H9 (cell line): Measurements from ENCODE around the gene FARSA. TPM values are rescaled to one million over a fixed set of nuclear protein-coding genes. Genes with fewer than 3 reads are reported as not detected.

ENCODE experiments used
- DNase-seq: peaks from one replicate; pipeline ENCODE4 v3.0.0-alpha.2; 2017
- H2AFZ ChIP-seq: one replicate; pipeline ENCODE4 v1.6.1; 2013; ENCODE audit warnings: mild to moderate bottlenecking, low read length, control low read depth, moderate library complexity
- H2AK5ac ChIP-seq: 2 replicates; pipeline ENCODE4 v1.6.1; 2013; ENCODE audit warnings: low read length, control low read depth, mixed read lengths; ENCODE audit not compliant: insufficient read length
- H2BK120ac ChIP-seq: one replicate; pipeline ENCODE4 v1.6.1; 2013; ENCODE audit warnings: low read depth, mild to moderate bottlenecking, low read length, control low read depth, inconsistent platforms; ENCODE audit not compliant: poor library complexity, severe bottlenecking
- H2BK12ac ChIP-seq: 2 replicates; pipeline ENCODE4 v1.6.1; 2013; ENCODE audit warnings: low read length, control low read depth, mixed read lengths, low read depth; ENCODE audit not compliant: insufficient read length
- H2BK15ac ChIP-seq: 2 replicates; pipeline ENCODE4 v1.6.1; 2013; ENCODE audit warnings: low read depth, low read length, control low read depth
- H2BK20ac ChIP-seq: one replicate; pipeline ENCODE4 v1.6.1; 2013; ENCODE audit warnings: low read depth, mild to moderate bottlenecking, low read length, control low read depth, inconsistent platforms; ENCODE audit not compliant: poor library complexity, severe bottlenecking
- H2BK5ac ChIP-seq: 2 replicates; pipeline ENCODE4 v1.6.1; 2013; ENCODE audit warnings: low read length, control low read depth, mixed read lengths; ENCODE audit not compliant: insufficient read length
- H3K14ac ChIP-seq: 2 replicates; pipeline ENCODE4 v1.6.1; 2013; ENCODE audit warnings: low read length, control low read depth; ENCODE audit not compliant: insufficient read depth
- H3K18ac ChIP-seq: 2 replicates; pipeline ENCODE4 v1.6.1; 2013; ENCODE audit warnings: low read depth, mild to moderate bottlenecking, mixed read lengths, low read length, control low read depth; ENCODE audit not compliant: insufficient read length
- H3K23ac ChIP-seq: 2 replicates; pipeline ENCODE4 v1.6.1; 2013; ENCODE audit warnings: low read length, control low read depth, mixed read lengths, low read depth; ENCODE audit not compliant: insufficient read length
- H3K23me2 ChIP-seq: 2 replicates; pipeline ENCODE4 v1.6.1; 2013; ENCODE audit warnings: low read depth, mild to moderate bottlenecking, mixed read lengths, low read length, control low read depth; ENCODE audit not compliant: insufficient read length, poor library complexity, severe bottlenecking
- H3K27ac ChIP-seq: 2 replicates; pipeline ENCODE4 v1.5.1; 2013; ENCODE audit warnings: low read length, control low read depth, mixed read lengths, low read depth; ENCODE audit not compliant: insufficient read length
- H3K27me3 ChIP-seq: 2 replicates; pipeline ENCODE4 v1.6.1; 2013; ENCODE audit warnings: low read length, control low read depth, inconsistent platforms; ENCODE audit not compliant: insufficient read depth
- H3K4ac ChIP-seq: 2 replicates; pipeline ENCODE4 v1.6.1; 2013; ENCODE audit warnings: low read depth, mild to moderate bottlenecking, control low read depth, inconsistent platforms, low read length, moderate library complexity
- H3K4me1 ChIP-seq: 2 replicates; pipeline ENCODE4 v1.6.1; 2013; ENCODE audit warnings: low read length, control low read depth, inconsistent platforms; ENCODE audit not compliant: insufficient read depth
- H3K4me2 ChIP-seq: 2 replicates; pipeline ENCODE4 v1.6.1; 2013; ENCODE audit warnings: low read length, control low read depth, mixed read lengths; ENCODE audit not compliant: insufficient read length, insufficient read depth
- H3K56ac ChIP-seq: 2 replicates; pipeline ENCODE4 v1.6.1; 2013; ENCODE audit warnings: low read depth, mild to moderate bottlenecking, mixed read lengths, low read length, control low read depth; ENCODE audit not compliant: insufficient read length
- H3K79me1 ChIP-seq: 2 replicates; pipeline ENCODE4 v1.6.1; 2013; ENCODE audit warnings: low read depth, mild to moderate bottlenecking, moderate library complexity, low read length, control low read depth, inconsistent platforms; ENCODE audit not compliant: insufficient read depth, poor library complexity, severe bottlenecking
- H3K79me2 ChIP-seq: 2 replicates; pipeline ENCODE4 v1.6.1; 2013; ENCODE audit warnings: low read length, control low read depth, inconsistent platforms; ENCODE audit not compliant: insufficient read depth
- H3K9ac ChIP-seq: 2 replicates; pipeline ENCODE4 v1.6.1; 2013; ENCODE audit warnings: low read length, control low read depth, mixed read lengths; ENCODE audit not compliant: insufficient read length; ENCODE audit errors: extremely low read depth
- H3K9me3 ChIP-seq: one replicate; pipeline ENCODE4 v1.6.1; 2013; ENCODE audit warnings: low read depth, low read length, inconsistent platforms; ENCODE audit not compliant: control insufficient read depth
- H3T11ph ChIP-seq: one replicate; pipeline ENCODE4 v1.6.1; 2013; ENCODE audit warnings: mild to moderate bottlenecking, low read length, control low read depth, inconsistent platforms
- H4K20me1 ChIP-seq: one replicate; pipeline ENCODE4 v1.6.1; 2013; ENCODE audit not compliant: control insufficient read depth, insufficient read length, insufficient read depth
- H4K5ac ChIP-seq: 2 replicates; pipeline ENCODE4 v1.6.1; 2013; ENCODE audit warnings: low read depth, mild to moderate bottlenecking, mixed read lengths, low read length, control low read depth; ENCODE audit not compliant: insufficient read length
- H4K8ac ChIP-seq: replicated peaks from 2 replicates; pipeline ENCODE4 v1.6.1; 2013; ENCODE audit warnings: low read length, control low read depth, mixed read lengths, low read depth; ENCODE audit not compliant: insufficient read length
- H4K91ac ChIP-seq: 2 replicates; pipeline ENCODE4 v1.6.1; 2013; ENCODE audit warnings: low read depth, mild to moderate bottlenecking, moderate library complexity, mixed read lengths, low read length, control low read depth; ENCODE audit not compliant: insufficient read length
- H3K27ac Mint-ChIP-seq, 3 experiments: 2 replicates in 2 of 3; 3 replicates in 1 of 3; pipeline ENCODE4 v1.8.0; 2020 to 2021; ENCODE audit warnings: mixed read lengths in 3 of 3, mild to moderate bottlenecking in 1 of 3, moderate library complexity in 1 of 3
- H3K27me3 Mint-ChIP-seq: 2 replicates; pipeline ENCODE4 v1.8.0; 2021; ENCODE audit warnings: low read depth, mild to moderate bottlenecking, moderate library complexity, mixed read lengths
- H3K36me3 Mint-ChIP-seq, 3 experiments: 2 replicates in 2 of 3; 3 replicates in 1 of 3; pipeline ENCODE4 v1.8.0; 2020 to 2021; ENCODE audit warnings: low read depth in 3 of 3, mixed read lengths in 3 of 3; ENCODE audit not compliant: insufficient read depth in 1 of 3
- H3K4me1 Mint-ChIP-seq, 2 experiments: 2 replicates each; pipeline ENCODE4 v1.8.0; 2020; ENCODE audit warnings: mixed read lengths in 2 of 2
- H3K4me3 Mint-ChIP-seq, 2 experiments: 2 replicates in 1 of 2; 3 replicates in 1 of 2; pipeline ENCODE4 v1.8.0; 2020 to 2021; ENCODE audit warnings: mild to moderate bottlenecking in 2 of 2, mixed read lengths in 2 of 2, moderate library complexity in 1 of 2
- H3K9me3 Mint-ChIP-seq, 2 experiments: 2 replicates in 1 of 2; 3 replicates in 1 of 2; pipeline ENCODE4 v1.8.0; 2020; ENCODE audit warnings: mild to moderate bottlenecking in 2 of 2, mixed read lengths in 2 of 2, moderate library complexity in 1 of 2
- CTCF ChIP-seq: fragments of 200-600 bp; sonication (generic); conservative IDR thresholded peaks from 3 replicates; pipeline ENCODE4 v1.8.0; 2021; ENCODE audit warnings: antibody characterized with exemption, mild to moderate bottlenecking
- WGBS: extraction: QIAGEN DNeasy Blood & Tissue Kit; methylation state at CpG from one replicate; pipeline ENCODE4 v1.1.7; 2013; ENCODE audit warnings: missing lambda C conversion rate, low lambda C conversion rate, mixed read lengths; ENCODE audit not compliant: insufficient read length; ENCODE audit errors: extremely low coverage; 5-methylcytosine and 5-hydroxymethylcytosine counted together
- total RNA-seq: library from RNA; stranded (reverse); gene quantifications from 2 replicates; pipeline ENCODE4 v1.2.1, GENCODE V29; 2021

The FARSA gene
- total RNA-seq, 1 experiment from 2014 or later: 110 TPM

- H3K14ac ChIP-seq: peak within 1 kb of the TSS; percentile 41
Observed at GRCh38 chr19:12956446-12957388, 23.2 kb upstream of the FARSA start, which contains the start of gene GADD45GIP1. Gene GADD45GIP1 (minus strand): TSS chr19:12957223. CDS start chr19:12957212, 11 bp downstream.

More at GRCh38 chr19:12956446-12957388, 23.2 kb upstream of the FARSA start, which contains the start of gene GADD45GIP1:
- Histone ChIP-seq H3K27me3 (no peaks in the 10 kb centered on the region), H2BK12ac (no peak within 1 kb of the TSS), H2BK5ac (no peak within 1 kb of the TSS), H4K5ac (no peak within 1 kb of the TSS), H3K79me1 (peaks cover 5% of the 10 kb centered on the region), H2BK120ac (no peak within 1 kb of the TSS), H3K18ac (peak within 1 kb of the TSS; percentile 9), H2AFZ (no peak within 1 kb of the TSS), H4K91ac (no peak within 1 kb of the TSS), H2BK15ac (no peak within 1 kb of the TSS), H3K4me1 (no peaks in the 10 kb centered on the region; the same call in 1 of the 2 replicates), H3K4me2 (peak within 1 kb of the TSS; percentile 52), H2AK5ac (no peak within 1 kb of the TSS), H3K9me3 (no peaks in the 10 kb centered on the region), H4K20me1 (no peaks in the 10 kb centered on the region), H3K79me2 (peaks cover 7% of the 10 kb centered on the region; the same call in 1 of the 2 replicates), H3K23ac (no peak within 1 kb of the TSS), H2BK20ac (no peak within 1 kb of the TSS), H4K8ac (no peak within 1 kb of the TSS), H3K9ac (peak within 1 kb of the TSS; percentile 68), H3K27ac (no peak within 1 kb of the TSS), H3T11ph (no peak within 1 kb of the TSS), H3K23me2 (peaks cover 3% of the 10 kb centered on the region), H3K56ac (no peak within 1 kb of the TSS), H3K4ac (no peak within 1 kb of the TSS)
- Mint-ChIP-seq H3K4me1 (peaks cover 21 to 34% of the 10 kb centered on the region in 2 experiments), H3K9me3 (peaks cover 0 to 3% of the 10 kb centered on the region in 2 experiments; a peak in 2 of 5 replicates), H3K27me3 (peaks cover 5% of the 10 kb centered on the region), H3K27ac (peak within 1 kb of the TSS; percentile 58 to 90 (median 82)), H3K4me3 (peak within 1 kb of the TSS; percentile 88 to 94), H3K36me3 (peaks cover 15 to 39% (median 37%) of the 10 kb centered on the region in 3 experiments)
- WGBS: no CpG with 5 or more reads among the region's 84 CpGs
- DNase-seq: peak; percentile 80
- no peak for TF ChIP-seq CTCF
